Astrocyte of the spinal cord (primary cell): Measurements from ENCODE around the gene AP3S2.

Source experiments
- DNase-seq: peaks from one replicate; pipeline ENCODE4 v3.0.0; 2011; ENCODE audit warnings: low read depth, low spot score
- H3K4me3 ChIP-seq: 2 replicates; pipeline ENCODE4 v1.5.1; 2011; ENCODE audit warnings: low read depth, mild to moderate bottlenecking, low read length, moderate library complexity
- CTCF ChIP-seq: IDR thresholded peaks from 2 replicates; pipeline ENCODE4 v1.5.1; 2012; ENCODE audit warnings: low read depth, mild to moderate bottlenecking, low read length, inconsistent platforms
- in situ Hi-C: cut with HindIII; loops from 2 replicates; pipeline ENCODE4 v1.10.0; 2017; ENCODE audit warnings: low sequenced_read_pairs

The AP3S2 gene

GRCh38 chr15:89812847-89813320 lies 80.9 kb downstream of the AP3S2 start:
- no peak for TF ChIP-seq CTCF
- in situ Hi-C loops: no loop called here
- no peak for DNase-seq
- peak overlapping the region; percentile 69 for H3K4me3 ChIP-seq

- peak; percentile 78 for DNase-seq
- peak overlapping the region; percentile 69 for H3K4me3 ChIP-seq
- no peak for TF ChIP-seq CTCF
- in situ Hi-C loops: no loop called here
These were observed 81.6 kb downstream of the AP3S2 start for GRCh38 chr15:89812011-89812846.

- TF ChIP-seq CTCF: no peak
- no peak overlapping the region for H3K4me3 ChIP-seq
- DNase-seq: no peak
- in situ Hi-C loops: no loop called here
These were observed 83.0 kb downstream of the AP3S2 start for GRCh38 chr15:89810837-89811236.

GRCh38 chr15:89809787-89810148 lies 84.0 kb downstream of the AP3S2 start:
- no peak overlapping the region for H3K4me3 ChIP-seq
- no peak for DNase-seq
- no peak for TF ChIP-seq CTCF
- in situ Hi-C loops: no loop called here

- no peak for TF ChIP-seq CTCF
- no peak overlapping the region for H3K4me3 ChIP-seq
- DNase-seq: peak; percentile 61
- in situ Hi-C loops: no loop called here
These were observed 84.6 kb downstream of the AP3S2 start for GRCh38 chr15:89809093-89809786.

GRCh38 chr15:89808160-89808870 lies 85.5 kb downstream of the AP3S2 start:
- in situ Hi-C loops: no loop called here
- no peak overlapping the region for H3K4me3 ChIP-seq
- TF ChIP-seq CTCF: no peak
- DNase-seq: no peak
